GM18519 (cell line): ENCODE results near the gene CNOT10.

Experiments
- ATAC-seq: cut with Tn5 transposase; IDR thresholded peaks from one replicate; pipeline ENCODE4 v1.9.1; 2021; ENCODE audit warnings: mild to moderate bottlenecking, moderate library complexity; ENCODE audit not compliant: unreplicated experiment, low FRiP score

CNOT10 gene

GRCh38 chr3:32815841-32816438 lies 131.0 kb downstream of the CNOT10 start:
- no peak for ATAC-seq

- ATAC-seq: no peak
Observed at GRCh38 chr3:32816439-32817256, 131.7 kb downstream of the CNOT10 start.

GRCh38 chr3:32817257-32817557 lies 132.2 kb downstream of the CNOT10 start:
- no peak for ATAC-seq

- no peak for ATAC-seq
Observed at GRCh38 chr3:32817558-32818228, 132.7 kb downstream of the CNOT10 start, which contains the start of gene TRIM71. Gene TRIM71, plus strand, starts transcription at chr3:32817997. Its CDS starts 84 bp downstream, at chr3:32818081.

GRCh38 chr3:32818229-32818969 lies 133.4 kb downstream of the CNOT10 start:
- no peak for ATAC-seq

- ATAC-seq: no peak
Observed at GRCh38 chr3:32818970-32819511, 134.1 kb downstream of the CNOT10 start.

- ATAC-seq: no peak
Observed at GRCh38 chr3:32819551-32820348, 134.8 kb downstream of the CNOT10 start.

- no peak for ATAC-seq
Observed at GRCh38 chr3:32820430-32820829, 135.4 kb downstream of the CNOT10 start.

GRCh38 chr3:32820971-32821685 lies 136.1 kb downstream of the CNOT10 start:
- ATAC-seq: no peak

GRCh38 chr3:32821686-32822296 lies 136.8 kb downstream of the CNOT10 start:
- no peak for ATAC-seq

- ATAC-seq: no peak
Observed at GRCh38 chr3:32822609-32823498, 137.9 kb downstream of the CNOT10 start.
